HG02759 (cell line): Measurements from ENCODE around the gene GPR162.
"Not testable (repeated sequence)": the region's sequence is repeated elsewhere in the genome, so short reads cannot be mapped to it uniquely, and the experiment has no call there.

Experiments
- ATAC-seq: cut with Tn5 transposase; IDR thresholded peaks from one replicate; pipeline ENCODE4 v1.9.1; 2021; ENCODE audit warnings: mild to moderate bottlenecking, moderate library complexity; ENCODE audit not compliant: unreplicated experiment

The GPR162 gene

GRCh38 chr12:6871052-6871957 lies 49.7 kb downstream of the GPR162 start:
- ATAC-seq = no peak

DNA sequence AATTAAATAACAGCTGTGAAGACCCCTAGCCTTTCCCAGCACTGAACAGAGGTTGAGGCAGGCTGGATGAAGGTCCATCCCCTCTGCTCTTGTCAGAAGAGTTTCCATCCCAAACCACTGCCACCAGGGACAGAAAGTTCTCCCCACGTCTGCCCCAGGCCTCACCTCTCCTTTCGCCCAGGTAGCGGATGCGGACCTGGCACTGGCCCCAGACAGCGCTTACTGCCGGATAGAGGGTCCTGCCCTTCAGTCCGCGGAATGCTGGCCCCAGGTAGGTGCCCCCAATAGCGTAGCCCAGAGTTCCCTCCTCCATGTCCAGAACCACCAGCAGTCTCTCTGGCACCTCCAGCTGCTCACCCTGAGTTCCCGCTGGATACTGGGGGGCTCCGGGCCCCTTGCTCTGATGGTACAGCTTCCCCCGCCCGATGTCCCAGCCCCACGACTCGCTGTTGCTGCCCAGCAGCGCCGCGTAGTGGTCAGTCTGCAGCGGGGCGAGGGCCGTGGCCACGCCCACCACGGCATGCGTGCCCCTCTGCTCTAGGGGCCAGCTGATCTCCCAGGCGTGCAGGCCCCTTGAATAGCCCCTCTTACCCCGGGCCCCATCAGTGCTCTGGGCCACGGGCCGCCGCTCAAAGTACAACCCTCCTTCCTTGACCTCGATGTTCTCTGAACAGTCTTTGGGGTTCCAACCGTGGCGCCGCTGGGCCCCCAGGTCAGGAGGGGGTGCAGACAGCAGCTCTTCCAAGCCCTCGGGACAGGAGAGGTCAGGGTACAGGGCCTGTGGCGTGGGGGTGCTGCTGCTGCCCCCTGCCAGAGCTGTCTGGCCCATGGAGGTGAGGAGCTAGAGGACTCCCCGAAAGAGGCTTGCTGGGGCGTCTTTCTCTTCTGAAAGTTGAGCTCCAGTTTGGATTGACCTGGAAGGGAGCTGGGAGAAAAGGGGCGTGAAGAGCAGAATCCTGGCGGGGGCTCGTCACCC lies 50.7 kb downstream of the GPR162 start:
- no peak for ATAC-seq

DNA sequence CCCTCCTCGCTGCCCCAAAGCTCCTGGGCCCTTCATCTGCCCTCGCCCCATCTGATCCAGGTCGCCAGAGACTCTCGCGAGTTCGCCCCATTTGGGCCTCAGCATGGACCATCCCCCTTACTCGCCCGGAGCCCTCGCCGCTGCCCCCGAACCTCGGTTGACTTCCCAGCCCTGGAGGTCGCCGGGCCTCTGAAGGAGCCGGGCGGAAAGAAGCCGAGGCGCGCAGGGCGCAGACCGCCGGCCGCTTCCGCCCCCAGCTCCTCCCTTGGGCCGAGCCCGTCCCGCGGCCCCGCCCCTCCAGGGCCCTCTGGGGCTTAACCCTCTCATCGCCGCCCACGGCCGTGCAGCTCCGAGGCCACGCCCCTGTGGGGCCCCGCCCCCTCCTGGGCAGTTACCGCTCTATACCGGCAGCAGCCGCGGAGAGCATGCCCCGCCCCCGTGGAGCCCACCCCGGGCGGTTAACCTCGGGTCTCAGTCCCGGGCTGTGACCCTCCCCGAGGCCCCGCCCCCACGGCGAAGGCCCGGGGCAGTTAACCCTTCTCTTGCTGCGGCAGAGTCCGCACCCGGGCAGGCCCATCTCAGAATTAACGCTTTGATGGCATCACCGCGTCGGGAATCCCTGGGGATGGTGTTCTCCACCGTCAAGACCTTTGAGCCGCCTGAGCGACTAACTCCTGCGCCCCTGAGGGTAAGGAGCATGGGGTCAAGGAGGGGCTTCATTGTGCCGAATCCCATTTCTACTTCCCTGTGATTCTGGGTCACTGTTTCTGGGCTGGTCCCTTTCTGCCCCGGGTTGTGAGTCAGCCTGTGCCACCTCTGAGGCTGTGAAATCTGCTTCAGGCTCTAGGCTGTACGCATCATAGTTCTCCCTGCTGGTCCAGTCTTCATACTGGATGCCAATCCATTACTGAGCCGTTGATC lies 51.7 kb downstream of the GPR162 start, which contains the start of gene SPSB2:
TSS of gene SPSB2 (minus strand) at position 210 of the 921 bp plus-strand sequence. CDS start 402 bp downstream, outside the sequence.
- peak; percentile 86 for ATAC-seq

DNA sequence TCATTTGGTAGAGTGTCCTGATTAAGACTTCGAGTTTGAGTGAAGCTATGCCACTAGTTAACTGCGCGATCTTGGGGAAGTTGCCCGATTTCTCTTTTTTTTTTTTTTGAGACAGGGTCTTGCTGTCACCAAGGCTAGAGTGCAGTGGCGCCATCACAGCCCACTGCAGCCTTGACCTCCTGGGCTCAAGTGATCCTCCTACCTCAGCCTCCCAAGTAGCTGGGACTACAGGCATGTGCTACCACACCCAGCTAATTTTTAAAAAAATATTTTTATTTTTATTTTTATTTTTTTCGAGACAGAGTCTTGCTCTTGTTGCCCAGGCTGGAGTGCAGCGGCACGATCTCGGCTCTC lies 52.4 kb downstream of the GPR162 start:
- not testable (repeated sequence) for ATAC-seq
